Astrocyte (in vitro differentiated cells and primary cell): ENCODE data around the gene TMEM175.

ENCODE experiments used
- CTCF ChIP-seq: IDR thresholded peaks from 2 replicates; pipeline ENCODE4 v1.5.1; 2011; ENCODE audit warnings: low read depth, mild to moderate bottlenecking, inconsistent platforms, low read length, moderate library complexity; ENCODE audit not compliant: insufficient read depth
- EZH2 ChIP-seq: IDR thresholded peaks from 2 replicates; pipeline ENCODE4 v1.6.1; 2012; ENCODE audit warnings: mild to moderate bottlenecking, low read length, inconsistent platforms; ENCODE audit not compliant: insufficient read depth

GRCh38 chr4:948936-949300, 16.7 kb downstream of the TMEM175 start:
- TF ChIP-seq CTCF (no peak), EZH2 (no peak)
